Amygdala (tissue), 56 donors: Measurements from ENCODE around the gene CHRNA4.
"Not testable (repeated sequence)": the region's sequence is repeated elsewhere in the genome, so short reads cannot be mapped to it uniquely, and the experiment has no call there.

Experiments used
- DNase-seq, 56 donors: peaks; one replicate each; lab custom pipeline; 2025; lab: John Stamatoyannopoulos, UW

Gene CHRNA4

DNA sequence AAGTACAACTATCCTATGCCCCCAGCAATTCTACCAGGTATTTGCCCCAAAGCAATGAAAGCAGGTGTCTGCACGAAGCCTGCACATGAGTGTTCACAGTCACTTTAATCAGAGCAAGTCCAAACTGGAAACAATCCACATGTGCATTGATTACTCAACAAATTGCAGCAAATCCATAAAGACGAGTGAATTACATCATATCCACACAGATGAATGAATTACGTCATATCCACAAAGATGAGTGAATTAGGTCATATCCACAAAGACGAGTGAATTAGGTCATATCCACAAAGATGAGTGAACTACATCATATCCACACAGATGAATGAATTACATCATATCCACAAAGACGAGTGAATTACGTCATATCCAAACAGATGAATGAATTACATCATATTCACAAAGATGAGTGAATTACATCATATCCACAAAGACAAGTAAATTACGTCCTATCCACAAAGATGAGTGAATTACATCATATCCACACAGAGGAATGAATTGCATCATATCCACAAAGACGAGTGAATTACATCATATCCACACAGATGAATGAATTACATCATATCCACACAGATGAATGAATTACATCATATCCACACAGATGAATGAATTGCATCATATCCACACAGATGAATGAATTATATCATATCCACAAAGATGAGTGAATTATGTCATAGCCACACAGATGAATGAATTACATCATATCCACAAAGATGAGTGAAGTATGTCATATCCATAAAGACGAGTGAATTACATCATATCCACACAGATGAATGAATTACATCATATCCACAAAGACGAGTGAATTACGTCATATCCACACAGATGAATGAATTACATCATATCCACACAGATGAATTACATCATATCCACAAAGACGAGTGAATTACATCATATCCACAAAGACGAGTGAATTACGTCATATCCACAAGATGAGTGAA lies 21.7 kb downstream of the CHRNA4 start:
- DNase-seq, result not testable (repeated sequence)

DNA sequence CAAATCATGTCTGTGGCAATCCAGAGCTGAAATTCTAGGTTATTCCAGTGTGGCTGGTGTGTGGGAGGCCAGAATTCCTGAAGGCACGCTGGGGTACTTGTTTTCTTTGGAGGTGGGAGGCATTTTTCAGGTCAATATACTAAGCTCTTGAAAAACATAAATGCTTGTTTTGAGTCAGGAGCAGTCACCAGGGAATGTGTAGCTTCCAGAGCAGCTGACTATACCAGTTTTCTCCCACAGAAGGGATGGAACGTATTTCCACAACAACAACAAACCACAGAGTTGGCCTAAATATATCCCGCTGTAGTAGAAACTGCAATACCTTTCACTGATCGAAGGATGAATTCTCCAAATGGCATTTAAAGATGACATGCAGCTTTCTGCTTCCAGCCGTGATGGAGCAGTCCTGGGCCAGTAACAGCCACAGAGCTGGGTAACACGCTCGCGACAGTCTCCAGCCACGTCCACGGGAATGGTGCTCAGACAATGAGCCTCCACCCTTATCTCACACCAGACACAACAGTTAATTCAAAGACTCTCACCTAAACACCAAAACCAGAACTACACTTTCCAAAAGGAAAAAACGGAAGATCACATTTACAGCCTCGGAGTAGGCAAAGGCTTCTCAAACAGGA lies 23.2 kb downstream of the CHRNA4 start:
- DNase-seq, result no peak

DNA sequence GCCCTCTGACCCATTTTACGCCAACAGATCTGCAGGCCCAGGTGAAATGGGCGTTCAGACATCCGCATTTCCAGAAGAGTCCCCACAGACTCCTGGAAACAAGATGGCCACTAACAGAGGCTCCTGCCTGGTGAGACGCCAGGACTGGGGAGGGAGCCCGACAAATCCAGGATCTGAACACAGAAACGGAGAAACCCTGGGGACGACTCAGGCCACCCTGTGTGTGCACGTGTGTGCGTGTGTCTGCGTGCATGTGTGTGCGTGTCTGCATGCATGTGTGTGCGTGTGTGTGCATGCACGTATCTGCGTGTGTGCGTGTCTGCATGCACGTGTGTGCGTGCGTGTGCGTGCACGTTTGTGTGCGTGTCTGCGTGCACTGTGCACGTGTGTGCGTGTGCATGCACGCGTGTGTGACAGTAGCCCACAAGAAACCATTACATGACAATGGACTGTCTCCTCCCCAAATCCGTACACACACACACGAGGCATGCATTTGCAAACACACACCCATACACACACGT lies 24.9 kb downstream of the CHRNA4 start:
- DNase-seq, result no peak

DNA sequence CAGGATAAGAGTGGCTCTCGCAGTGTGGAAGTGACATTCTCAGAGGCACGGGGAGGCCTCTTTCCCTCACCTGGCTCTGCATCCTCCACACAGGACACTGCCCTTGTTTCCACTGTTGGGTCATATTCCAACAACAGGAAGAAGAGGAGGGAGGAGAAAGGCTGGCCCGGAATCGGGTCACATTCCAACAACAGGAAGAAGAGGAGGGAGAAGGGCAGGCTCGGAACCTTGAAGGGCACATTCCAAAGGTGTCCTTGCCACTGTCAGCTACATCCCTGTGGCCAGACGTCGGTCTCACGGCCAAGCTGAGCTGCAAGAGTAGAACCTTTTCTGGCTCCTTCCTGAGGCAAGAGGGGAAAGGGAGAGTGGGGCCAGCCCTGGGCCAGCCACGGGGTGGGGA lies 25.4 kb downstream of the CHRNA4 start:
- no peak for DNase-seq

DNA sequence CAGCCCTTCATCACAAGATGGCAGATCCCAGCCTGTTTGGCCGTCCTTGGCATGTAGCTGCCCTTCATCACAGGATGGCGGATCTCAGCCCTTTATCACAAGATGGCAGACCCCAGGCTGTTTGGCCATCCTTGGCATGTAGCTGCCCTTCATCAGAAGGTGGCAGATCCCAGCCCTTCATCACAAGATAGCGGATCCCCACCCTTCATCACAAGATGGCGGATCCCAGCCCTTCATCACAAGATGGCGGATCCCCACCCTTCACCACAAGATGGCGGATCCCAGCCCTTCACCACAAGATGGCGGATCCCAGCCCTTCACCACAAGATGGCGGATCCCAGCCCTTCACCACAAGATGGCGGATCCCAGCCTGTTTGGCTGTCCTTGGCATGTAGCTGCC lies 26.1 kb downstream of the CHRNA4 start:
- not testable (repeated sequence) for DNase-seq

DNA sequence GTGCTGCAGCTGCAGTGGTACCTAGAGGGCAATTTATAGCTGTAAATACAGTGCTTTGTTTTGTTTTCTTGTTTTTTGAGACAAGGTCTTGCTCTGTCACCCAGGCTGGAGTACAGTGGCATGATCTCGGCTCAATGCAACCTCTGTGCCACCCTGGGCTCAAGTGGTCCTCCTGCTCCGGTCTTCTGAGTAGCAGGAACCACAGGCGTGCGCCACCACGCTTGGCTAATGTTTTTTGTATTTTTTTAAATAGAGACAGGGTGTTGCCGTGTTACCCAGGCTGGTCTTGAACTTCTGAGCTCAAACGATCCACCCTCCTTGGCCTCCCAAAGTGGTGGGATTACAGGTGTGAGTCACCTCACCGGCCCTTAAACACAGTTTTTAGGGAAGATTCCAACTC lies 26.8 kb downstream of the CHRNA4 start:
- no peak for DNase-seq

DNA sequence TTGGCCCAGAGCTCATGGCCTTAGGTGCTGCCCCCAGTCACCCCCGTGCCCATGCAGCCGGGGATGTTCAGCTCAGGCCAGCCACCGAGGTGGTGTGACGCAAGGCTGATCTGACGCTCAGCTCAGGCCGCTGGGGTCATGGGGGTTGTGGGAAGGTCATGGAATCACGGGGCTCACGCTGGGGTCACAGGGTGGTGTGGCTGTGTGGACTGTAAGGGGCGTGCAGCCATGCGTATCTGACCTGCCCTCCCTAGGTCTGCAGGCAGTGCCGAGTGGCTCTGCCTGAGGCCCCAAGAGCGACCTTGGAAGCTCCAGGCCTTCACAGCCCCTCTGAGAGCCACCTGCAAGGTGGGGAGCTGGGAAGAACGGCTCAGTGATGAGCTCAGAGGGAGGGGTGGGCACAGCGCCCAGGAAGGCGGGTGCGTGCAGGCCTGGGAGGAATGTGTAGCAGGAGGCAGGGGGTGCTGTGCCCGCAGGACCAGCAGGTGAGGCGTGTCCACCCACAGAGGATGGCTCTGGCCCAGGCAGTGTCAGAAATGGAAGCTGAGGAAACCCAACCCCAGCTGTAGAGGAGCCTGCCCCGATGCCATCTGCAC lies 27.8 kb downstream of the CHRNA4 start:
- no peak for DNase-seq

DNA sequence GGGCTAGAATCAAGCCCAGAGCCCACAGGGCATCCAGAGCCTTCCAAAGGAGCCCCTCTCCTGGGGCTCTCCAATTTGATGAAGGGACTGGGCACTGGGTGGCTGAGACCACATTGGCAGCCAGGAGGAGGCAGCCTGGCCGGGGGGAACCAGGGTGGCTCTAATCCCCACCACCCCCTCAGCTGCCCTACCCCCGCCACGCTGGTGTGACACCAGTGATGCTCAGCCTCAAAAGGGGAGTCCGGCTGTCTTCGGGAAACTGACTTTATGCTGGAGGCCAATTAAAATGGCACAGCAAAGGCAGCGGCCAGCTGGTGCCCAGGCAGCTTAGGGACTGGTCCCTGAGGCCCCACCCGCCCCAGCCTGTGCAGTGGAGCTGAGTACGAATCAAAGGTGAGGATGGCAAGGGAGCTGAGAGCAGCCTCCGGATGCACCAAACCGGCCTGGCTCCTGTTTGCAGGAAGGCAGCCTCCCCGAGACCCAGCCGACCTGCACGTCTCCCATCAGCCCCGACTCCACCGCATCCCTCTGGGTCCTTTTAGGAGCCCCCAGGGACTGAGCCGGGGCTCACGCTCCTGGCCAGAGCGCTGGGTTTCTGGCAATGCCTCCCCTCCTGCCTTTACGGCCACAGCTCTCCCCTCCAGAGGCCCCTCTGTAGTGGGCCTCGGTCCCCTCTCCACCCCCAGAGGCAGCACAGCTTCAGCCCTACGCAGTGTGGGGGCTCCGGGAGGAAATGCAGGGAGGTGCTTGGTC lies 28.5 kb downstream of the CHRNA4 start:
- no peak for DNase-seq

DNA sequence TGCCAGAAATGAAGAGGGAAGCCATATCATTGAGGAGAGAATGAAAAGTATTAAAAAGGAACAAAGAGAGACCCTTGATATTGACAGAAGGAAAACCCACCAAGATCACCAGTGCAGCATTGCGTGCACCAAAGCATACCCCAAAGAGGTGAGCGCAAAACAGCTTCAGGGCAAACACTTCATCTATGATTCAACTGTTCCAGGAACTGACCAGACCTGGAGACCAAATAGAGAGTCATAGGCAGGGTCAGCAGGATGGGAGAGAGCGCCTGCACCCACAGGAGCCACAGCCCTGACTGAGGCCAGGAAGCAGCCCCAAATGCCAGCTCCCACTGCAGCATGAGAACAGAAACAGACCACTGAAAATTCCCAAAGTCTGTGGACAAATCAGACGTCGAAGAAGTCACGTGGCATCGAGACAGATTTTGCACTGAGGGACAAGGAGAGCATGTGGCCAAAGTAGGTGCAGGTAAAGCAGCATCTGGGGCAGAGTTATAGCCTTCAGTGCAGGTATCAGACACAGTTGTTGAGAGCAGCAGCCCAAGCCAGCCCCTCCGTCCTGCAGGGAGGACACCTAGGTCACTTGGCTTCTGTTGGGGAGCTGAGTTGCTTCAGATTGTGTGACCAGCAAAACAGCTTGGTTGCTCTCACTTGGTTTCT lies 29.3 kb downstream of the CHRNA4 start:
- DNase-seq, result no peak

DNA sequence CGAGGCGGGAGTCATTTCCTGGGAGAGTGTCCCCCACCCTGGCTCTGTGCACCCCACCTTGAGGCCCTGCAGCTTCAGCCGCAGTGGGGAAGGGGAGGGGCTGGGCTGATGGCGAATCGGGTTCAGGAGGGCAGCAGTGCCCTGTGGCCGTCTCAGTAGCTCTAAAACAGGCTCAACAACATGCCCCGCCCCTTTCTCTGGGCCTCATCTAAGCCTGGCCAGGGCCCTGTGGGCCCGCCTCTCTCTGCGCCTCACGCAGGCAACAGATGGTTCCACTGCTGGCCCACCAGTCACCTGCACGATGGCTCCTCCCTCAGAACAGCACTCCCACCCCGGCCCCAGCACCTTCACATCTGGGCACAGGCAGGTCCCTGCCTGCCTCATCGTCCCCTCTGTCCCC lies 30.2 kb downstream of the CHRNA4 start:
- no peak for DNase-seq

DNA sequence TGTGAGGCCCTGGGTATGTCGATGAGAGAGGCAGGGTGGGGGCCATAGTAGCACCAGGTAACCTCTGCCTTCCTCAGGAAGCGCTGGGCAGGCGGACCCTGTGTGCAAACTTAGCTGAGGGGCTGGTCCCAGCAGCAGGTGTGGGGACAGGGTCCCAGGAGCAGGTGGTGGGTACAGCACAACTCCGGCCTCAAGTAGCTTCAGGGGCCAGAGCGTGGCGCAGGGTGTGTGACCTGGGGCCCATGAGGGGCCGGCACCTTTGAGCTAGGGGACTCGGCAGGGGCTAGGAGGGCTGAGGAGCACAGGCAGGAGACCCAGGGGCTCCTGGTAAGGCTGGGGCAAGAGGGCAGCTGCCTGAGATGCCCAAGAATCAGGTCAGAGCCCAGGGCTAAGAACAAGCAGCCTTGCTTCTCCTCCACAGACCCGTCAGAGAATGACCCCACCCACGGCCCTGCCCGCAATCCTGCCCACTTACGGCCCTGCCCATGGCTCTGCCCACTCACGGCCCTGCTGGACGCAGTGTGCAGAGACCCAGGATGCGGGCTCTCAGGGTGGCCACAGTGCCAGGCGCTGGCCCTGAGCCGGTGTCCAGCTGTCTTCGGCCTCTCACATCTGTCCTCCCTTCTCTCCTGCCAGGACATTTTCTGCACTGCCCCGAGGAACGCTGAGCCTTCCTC lies 30.9 kb downstream of the CHRNA4 start:
- DNase-seq, result no peak

DNA sequence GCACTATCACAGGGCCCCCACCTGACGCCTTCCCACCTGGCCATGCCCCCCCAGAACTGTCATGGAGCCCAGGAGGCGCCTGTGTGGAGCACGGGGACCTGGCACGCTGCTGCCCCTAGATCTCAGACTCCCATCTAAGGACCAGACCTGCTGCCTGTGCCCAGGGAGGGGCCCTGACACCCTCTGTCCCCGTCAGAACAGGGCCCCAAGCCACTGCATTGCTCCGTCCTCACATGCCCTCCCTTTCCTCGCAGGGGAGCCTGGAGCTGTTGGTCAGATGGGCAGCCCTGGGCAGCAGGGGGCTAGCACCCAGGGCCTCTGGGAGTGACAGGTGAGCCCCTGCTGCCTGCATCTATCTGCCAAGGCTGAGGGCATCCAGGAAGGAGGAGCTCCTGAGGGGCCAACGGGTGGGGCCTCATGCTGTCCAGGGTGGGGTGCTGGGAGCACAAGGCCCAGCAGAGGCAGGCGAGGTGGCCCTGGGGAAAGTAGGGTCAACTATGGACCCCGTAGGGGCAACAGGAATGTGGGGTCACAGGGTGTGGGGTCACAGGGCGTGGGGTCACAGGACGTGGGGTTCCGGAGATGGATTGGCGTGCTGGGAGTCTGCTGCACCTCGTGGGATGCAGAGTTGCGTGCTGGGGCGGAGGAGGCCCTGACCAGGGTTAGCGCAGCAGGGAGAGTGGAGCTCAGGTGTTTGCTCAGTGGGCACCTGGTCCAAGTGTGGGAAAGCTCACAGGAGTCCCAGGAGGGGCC lies 31.6 kb downstream of the CHRNA4 start:
- no peak for DNase-seq

DNA sequence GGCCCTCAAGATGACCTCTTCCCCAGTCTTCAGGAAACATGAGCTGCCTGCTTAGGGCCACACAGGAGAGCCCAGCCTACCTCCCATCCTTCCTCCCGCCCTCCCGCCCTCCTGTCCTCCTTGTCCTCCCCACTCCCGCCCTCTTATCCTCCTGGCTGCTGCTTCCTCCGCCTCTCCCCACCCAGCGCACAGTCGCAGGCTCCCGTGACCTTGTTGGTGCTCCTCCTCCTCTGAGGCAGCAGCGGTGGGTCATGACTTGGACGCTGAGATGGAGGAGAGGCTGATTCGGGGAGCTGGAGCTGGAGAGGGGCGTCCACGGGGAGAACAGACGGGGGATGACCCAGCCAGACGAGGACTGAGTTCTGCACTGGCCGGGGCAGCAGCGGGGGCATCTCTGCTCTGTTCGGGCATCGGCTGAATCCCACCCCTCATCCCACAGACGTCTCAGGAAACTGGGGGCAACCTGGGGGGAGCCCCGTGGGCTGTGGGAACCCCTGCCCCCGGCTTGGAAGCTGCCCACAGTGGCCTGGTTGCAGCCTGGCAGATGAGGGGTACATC lies 32.4 kb downstream of the CHRNA4 start:
- DNase-seq, result no peak

DNA sequence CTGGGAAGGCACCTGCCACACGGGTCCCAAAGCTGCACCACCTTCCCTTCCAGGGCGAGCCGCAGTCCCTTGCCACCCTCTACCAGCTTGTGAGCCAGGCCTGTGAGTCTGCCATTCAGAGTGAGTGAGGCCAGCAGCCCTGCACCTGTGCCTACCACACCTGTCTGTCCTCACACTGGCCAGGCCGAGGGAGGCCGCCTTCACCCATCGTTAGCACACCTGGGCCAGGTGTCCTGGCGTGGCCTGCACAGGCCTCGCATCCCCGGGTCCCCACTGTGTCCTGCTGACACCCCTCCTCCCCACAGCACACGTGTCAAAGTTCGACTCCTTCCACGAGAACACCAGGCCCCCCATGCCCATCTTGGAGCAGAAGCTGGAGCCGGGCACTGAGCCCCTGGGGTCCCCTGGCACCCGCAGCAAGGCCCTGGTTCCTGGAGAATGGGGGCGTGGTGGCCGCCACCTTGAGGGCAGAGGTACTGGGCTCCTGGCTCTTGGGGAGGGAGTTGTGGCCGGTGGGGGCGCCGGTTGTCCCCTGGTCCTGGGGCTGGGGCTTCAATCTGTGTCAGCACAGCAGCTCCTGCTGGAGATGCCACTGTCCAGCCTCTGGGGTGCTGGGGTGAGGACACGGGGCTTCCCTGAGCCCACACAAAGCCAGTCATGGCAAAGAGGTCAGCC lies 33.0 kb downstream of the CHRNA4 start:
- DNase-seq, result no peak

DNA sequence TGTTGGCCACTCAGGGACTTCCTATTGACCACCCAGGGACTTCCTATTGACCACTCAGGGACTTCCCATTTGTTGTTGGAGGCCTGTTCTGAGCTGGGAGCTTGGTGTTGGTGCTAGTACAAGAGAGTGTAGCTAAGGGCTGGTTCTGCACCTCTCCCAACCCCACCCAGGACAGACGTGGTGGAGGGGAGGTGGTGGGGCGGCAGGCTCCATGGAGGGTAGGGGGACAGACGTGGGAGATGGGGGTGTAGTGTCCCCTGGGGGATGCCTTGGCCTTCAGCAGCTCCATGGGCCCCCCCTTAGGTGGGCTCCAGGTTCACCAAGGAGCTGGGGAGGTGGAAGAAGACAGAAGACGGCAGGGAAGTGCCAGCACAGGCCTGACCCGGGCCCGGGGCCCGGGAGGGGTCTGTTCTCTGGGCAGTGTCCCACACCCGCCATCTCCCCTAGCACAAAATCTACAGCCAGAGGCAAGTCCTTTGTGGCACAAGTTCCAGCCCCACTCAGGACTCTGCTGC lies 33.9 kb downstream of the CHRNA4 start:
- DNase-seq, result no peak

DNA sequence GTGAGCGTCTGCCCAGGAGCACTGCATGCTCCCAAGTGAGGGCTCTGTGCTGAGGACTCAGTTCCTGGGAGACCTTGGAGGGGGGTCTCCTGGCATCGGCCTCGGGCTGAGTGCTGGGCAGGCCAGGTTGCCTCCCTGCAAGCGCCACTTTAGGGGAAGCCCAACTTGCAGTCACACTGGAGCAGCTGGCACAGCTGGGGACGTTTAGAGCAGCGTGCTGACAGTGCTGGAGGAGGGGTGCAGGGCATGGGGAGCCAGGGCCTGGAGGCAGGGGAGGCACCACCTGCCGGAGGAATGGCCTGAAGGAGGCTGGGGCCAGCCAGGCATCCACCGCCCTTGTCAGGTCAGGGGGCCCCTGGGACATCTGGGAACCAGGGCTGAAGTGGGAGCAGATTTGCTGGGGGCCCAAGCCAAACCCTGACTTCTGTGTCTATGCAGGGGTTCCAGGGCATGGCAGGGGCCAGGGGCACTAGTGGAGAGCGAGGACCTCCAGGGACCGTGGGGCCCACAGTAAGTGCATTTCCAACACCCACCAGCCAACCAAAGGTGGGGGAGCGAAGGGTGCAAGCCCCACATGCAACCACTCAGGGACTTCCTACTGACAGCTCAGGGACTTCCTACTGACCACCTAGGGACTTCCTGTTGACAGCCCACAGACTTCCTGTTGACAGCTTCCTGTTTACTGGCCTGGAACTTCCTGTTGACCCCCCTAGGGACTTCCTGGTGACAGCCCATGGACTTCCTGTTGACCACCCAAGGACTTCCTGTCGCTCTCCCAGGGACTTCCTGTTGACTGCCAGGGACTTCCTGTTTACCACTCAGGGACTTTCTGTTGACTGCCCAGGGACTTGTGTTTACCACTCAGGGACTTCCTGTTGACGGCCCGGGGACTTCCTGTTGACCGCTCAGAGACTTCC lies 34.6 kb downstream of the CHRNA4 start:
- no peak for DNase-seq
